ENCODE results near the gene RPS15. TPM values are rescaled to one million over a fixed set of nuclear protein-coding genes. Genes with fewer than 3 reads are reported as not detected.

The RPS15 gene
- total RNA-seq, 1 donor from 2014 or later: 854 TPM

DNA sequence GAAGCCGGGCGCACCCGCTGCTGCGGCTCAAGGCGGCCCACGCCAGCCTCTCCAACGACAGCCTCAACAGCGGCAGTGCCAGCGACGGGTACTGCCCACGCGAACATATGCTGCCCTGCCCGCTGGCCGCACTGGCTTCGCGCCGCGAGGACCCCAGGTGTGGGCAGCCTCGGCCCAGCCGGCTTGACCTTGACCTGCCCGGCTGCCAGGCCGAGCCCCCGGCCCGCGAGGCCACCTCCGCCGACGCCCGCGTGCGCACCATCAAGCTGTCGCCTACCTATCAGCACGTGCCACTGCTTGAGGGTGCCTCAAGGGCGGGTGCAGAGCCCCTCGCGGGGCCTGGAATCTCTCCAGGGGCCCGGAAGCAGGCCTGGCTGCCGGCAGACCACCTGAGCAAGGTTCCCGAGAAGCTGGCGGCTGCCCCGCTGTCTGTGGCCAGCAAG lies 27.8 kb downstream of the RPS15 start:
- H3K4me3 ChIP-seq: no peak overlapping the region
- H3K4me1 ChIP-seq: peaks cover 55% of the 10 kb centered on the region
- H3K9me3 ChIP-seq: no peaks in the 10 kb centered on the region
- peaks cover 58% of the 10 kb centered on the region for H3K27me3 ChIP-seq (ENCODE audit: low read depth)
- DNase-seq: no peak
- intact Hi-C loops (cut with DNase I): no loop called here
- no peak overlapping the region for H3K27ac ChIP-seq
- no peaks in the 10 kb centered on the region for H3K36me3 ChIP-seq
- TF ChIP-seq, protein P1, sequence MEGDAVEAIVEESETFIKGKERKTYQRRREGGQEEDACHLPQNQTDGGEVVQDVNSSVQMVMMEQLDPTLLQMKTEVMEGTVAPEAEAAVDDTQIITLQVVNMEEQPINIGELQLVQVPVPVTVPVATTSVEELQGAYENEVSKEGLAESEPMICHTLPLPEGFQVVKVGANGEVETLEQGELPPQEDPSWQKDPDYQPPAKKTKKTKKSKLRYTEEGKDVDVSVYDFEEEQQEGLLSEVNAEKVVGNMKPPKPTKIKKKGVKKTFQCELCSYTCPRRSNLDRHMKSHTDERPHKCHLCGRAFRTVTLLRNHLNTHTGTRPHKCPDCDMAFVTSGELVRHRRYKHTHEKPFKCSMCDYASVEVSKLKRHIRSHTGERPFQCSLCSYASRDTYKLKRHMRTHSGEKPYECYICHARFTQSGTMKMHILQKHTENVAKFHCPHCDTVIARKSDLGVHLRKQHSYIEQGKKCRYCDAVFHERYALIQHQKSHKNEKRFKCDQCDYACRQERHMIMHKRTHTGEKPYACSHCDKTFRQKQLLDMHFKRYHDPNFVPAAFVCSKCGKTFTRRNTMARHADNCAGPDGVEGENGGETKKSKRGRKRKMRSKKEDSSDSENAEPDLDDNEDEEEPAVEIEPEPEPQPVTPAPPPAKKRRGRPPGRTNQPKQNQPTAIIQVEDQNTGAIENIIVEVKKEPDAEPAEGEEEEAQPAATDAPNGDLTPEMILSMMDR (IDR thresholded peaks at IDR 0.05): no peak
- ATAC-seq: no peak

DNA sequence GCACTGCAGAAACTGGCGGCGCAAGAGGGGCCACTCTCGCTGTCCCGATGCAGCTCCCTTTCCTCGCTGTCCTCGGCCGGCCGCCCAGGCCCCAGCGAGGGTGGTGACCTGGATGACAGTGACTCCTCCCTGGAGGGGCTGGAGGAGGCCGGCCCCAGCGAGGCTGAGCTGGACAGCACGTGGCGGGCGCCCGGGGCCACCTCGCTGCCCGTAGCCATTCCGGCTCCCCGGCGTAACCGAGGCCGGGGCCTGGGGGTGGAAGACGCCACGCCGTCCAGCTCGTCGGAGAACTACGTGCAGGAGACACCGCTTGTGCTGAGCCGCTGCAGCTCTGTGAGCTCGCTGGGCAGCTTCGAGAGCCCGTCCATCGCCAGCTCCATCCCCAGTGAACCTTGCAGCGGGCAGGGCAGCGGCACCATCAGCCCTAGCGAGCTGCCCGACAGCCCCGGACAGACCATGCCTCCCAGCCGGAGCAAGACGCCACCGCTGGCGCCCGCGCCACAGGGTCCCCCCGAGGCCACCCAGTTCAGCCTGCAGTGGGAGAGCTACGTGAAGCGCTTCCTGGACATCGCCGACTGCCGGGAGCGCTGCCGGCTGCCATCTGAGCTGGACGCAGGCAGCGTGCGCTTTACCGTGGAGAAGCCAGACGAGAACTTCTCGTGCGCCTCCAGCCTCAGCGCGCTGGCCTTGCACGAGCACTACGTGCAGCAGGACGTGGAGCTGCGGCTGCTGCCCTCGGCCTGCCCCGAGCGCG lies 28.4 kb downstream of the RPS15 start:
- ATAC-seq (no peak), DNase-seq (no peak)
- Histone ChIP-seq H3K27ac (no peak overlapping the region), H3K9me3 (no peaks in the 10 kb centered on the region), H3K36me3 (no peaks in the 10 kb centered on the region), H3K4me1 (peaks cover 61% of the 10 kb centered on the region), H3K4me3 (no peak overlapping the region), H3K27me3 (ENCODE audit: low read depth) (peaks cover 64% of the 10 kb centered on the region)
- intact Hi-C loops (cut with DNase I): no loop called here
- TF ChIP-seq, protein P1 (IDR thresholded peaks at IDR 0.05): no peak

DNA sequence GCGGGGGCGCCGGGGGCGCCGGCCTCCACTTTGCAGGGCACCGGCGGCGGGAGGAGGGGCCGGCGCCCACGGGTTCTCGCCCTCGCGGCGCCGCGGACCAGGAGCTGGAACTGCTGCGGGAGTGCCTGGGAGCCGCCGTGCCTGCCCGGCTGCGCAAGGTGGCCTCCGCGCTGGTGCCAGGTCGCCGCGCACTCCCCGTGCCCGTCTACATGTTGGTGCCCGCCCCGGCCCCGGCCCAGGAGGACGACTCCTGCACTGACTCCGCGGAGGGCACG lies 29.0 kb downstream of the RPS15 start:
- Histone ChIP-seq H3K36me3 (no peaks in the 10 kb centered on the region), H3K9me3 (no peaks in the 10 kb centered on the region), H3K27me3 (ENCODE audit: low read depth) (peaks cover 69% of the 10 kb centered on the region), H3K27ac (no peak overlapping the region), H3K4me1 (peaks cover 65% of the 10 kb centered on the region), H3K4me3 (no peak overlapping the region)
- ATAC-seq (no peak), DNase-seq (no peak)
- TF ChIP-seq, protein P1 (IDR thresholded peaks at IDR 0.05): no peak
- intact Hi-C loops (cut with DNase I): no loop called here

DNA sequence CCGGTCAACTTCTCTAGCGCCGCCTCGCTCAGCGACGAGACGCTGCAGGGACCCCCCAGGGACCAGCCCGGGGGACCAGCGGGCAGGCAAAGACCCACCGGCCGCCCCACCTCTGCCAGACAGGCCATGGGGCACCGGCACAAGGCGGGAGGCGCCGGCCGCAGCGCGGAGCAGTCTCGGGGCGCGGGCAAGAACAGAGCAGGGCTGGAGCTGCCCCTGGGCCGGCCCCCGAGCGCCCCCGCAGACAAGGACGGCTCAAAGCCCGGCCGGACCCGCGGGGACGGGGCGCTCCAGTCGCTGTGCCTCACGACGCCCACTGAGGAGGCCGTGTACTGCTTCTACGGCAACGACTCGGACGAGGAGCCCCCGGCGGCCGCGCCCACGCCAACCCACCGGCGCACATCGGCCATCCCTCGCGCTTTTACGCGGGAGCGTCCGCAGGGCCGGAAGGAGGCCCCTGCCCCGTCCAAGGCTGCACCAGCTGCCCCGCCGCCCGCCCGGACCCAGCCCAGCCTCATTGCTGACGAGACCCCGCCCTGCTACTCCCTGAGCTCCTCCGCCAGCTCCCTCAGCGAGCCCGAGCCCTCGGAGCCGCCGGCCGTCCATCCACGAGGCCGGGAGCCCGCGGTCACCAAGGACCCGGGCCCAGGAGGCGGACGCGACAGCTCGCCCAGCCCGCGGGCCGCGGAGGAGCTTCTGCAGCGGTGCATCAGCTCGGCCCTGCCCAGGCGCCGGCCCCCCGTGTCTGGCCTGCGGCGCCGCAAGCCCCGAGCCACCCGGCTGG lies 29.5 kb downstream of the RPS15 start:
- TF ChIP-seq, protein P1 (IDR thresholded peaks at IDR 0.05): no peak
- no peak for ATAC-seq
- Histone ChIP-seq H3K4me3 (no peak overlapping the region), H3K9me3 (no peaks in the 10 kb centered on the region), H3K4me1 (peaks cover 70% of the 10 kb centered on the region), H3K36me3 (no peaks in the 10 kb centered on the region), H3K27me3 (ENCODE audit: low read depth) (peaks cover 74% of the 10 kb centered on the region), H3K27ac (no peak overlapping the region)
- DNase-seq: no peak
- intact Hi-C loops (cut with DNase I): no loop called here

DNA sequence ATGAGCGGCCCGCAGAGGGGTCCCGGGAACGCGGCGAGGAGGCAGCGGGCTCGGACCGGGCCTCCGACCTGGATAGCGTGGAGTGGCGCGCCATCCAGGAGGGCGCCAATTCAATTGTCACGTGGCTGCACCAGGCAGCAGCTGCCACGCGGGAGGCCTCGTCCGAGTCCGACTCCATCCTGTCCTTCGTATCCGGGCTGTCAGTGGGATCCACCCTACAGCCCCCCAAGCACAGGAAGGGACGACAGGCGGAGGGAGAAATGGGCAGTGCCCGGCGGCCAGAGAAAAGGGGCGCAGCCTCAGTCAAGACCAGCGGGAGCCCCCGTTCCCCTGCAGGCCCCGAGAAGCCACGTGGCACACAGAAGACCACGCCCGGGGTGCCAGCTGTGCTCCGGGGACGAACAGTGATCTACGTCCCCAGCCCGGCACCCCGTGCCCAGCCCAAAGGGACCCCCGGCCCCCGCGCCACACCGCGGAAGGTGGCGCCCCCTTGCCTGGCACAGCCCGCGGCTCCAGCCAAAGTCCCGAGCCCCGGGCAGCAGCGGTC lies 30.2 kb downstream of the RPS15 start:
- Histone ChIP-seq H3K27me3 (ENCODE audit: low read depth) (peaks cover 81% of the 10 kb centered on the region), H3K9me3 (no peaks in the 10 kb centered on the region), H3K36me3 (no peaks in the 10 kb centered on the region), H3K4me1 (peaks cover 73% of the 10 kb centered on the region), H3K27ac (no peak overlapping the region), H3K4me3 (peak overlapping the region; percentile 3)
- TF ChIP-seq, protein P1 (IDR thresholded peaks at IDR 0.05): no peak
- intact Hi-C loops (cut with DNase I): no loop called here
- ATAC-seq (no peak), DNase-seq (no peak)

Measured in lower lobe of right lung (tissue), 2 donors.